PC-3 (cell line): ENCODE results near the gene OR1A2.

Source experiments
- EZH2 ChIP-seq: fragments of 300-600 bp; sonication (generic); IDR thresholded peaks from one replicate; pipeline ENCODE4 v1.6.1; 2017; ENCODE audit warnings: antibody characterized with exemption, mild to moderate bottlenecking, low read length; ENCODE audit not compliant: unreplicated experiment
- EZH2phosphoT487 ChIP-seq: fragments of 300-600 bp; sonication (generic); IDR thresholded peaks from 2 replicates; pipeline ENCODE4 v1.6.1; 2018; ENCODE audit warnings: mild to moderate bottlenecking, antibody characterized with exemption, low read length, borderline replicate concordance
- TF ChIP-seq, protein P1 (sequence below): fragments of 300-600 bp; sonication (generic); conservative IDR thresholded peaks from 2 replicates; pipeline ENCODE4 v1.5.1; 2017; ENCODE audit warnings: antibody characterized with exemption, low read depth, mild to moderate bottlenecking, low read length

DNA sequence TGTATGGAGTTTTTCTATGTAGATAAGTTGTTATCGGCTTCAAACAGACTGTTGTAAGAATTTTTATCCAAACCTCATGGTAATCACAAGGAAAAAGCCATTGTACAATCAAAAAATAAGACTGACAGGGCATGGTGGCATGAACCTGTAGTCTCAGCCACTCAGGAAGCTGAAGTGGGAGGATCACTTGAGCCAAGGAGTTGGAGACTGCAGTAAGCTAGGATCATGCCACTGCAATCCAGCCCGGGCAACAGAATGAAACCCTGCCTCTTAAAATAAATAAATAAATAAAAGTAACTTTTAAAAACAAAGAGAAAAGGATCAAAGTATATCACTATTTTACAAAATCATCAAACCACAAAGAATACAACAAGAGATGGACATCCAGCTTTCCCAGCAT lies 24.5 kb downstream of the OR1A2 start:
- TF ChIP-seq, protein P1, sequence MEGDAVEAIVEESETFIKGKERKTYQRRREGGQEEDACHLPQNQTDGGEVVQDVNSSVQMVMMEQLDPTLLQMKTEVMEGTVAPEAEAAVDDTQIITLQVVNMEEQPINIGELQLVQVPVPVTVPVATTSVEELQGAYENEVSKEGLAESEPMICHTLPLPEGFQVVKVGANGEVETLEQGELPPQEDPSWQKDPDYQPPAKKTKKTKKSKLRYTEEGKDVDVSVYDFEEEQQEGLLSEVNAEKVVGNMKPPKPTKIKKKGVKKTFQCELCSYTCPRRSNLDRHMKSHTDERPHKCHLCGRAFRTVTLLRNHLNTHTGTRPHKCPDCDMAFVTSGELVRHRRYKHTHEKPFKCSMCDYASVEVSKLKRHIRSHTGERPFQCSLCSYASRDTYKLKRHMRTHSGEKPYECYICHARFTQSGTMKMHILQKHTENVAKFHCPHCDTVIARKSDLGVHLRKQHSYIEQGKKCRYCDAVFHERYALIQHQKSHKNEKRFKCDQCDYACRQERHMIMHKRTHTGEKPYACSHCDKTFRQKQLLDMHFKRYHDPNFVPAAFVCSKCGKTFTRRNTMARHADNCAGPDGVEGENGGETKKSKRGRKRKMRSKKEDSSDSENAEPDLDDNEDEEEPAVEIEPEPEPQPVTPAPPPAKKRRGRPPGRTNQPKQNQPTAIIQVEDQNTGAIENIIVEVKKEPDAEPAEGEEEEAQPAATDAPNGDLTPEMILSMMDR = no peak
- TF ChIP-seq EZH2 (no peak), EZH2phosphoT487 (no peak)
